GM21786 (cell line): ENCODE results near the gene CENPT.
"Not testable (repeated sequence)": the region's sequence is repeated elsewhere in the genome, so short reads cannot be mapped to it uniquely, and the experiment has no call there.

Source experiments
- ATAC-seq: cut with Tn5 transposase; IDR thresholded peaks from one replicate; pipeline ENCODE4 v1.9.1; 2021; ENCODE audit not compliant: unreplicated experiment

Gene CENPT

GRCh38 chr16:67848118-67848517 lies 625 bp upstream of the CENPT start:
- ATAC-seq, result no peak

- ATAC-seq, result peak; percentile 59
Observed at GRCh38 chr16:67846320-67847063, 1.0 kb downstream of the CENPT start, which contains the start of gene NUTF2. NUTF2 (plus strand) TSS chr16:67846933; CDS start chr16:67865131, 18,198 bp downstream.

GRCh38 chr16:67846063-67846319 lies 1.5 kb downstream of the CENPT start:
- ATAC-seq, result no peak

- ATAC-seq, result no peak
Observed at GRCh38 chr16:67845291-67846062, 2.0 kb downstream of the CENPT start.

- ATAC-seq, result no peak
Observed at GRCh38 chr16:67844497-67844896, 3.0 kb downstream of the CENPT start.

GRCh38 chr16:67843343-67843765 lies 4.1 kb downstream of the CENPT start:
- no peak for ATAC-seq

GRCh38 chr16:67842509-67843342 lies 4.8 kb downstream of the CENPT start:
- peak; percentile 5 for ATAC-seq

GRCh38 chr16:67841816-67842508 lies 5.5 kb downstream of the CENPT start, which contains the start of gene THAP11:
THAP11 (plus strand) TSS chr16:67842320; CDS start chr16:67842555, 235 bp downstream.
- peak; percentile 39 for ATAC-seq

- no peak for ATAC-seq
Observed at GRCh38 chr16:67841198-67841815, 6.2 kb downstream of the CENPT start.

GRCh38 chr16:67837811-67838210 lies 9.7 kb downstream of the CENPT start:
- ATAC-seq, result no peak

GRCh38 chr16:67837190-67837589 lies 10.3 kb downstream of the CENPT start:
- ATAC-seq, result not testable (repeated sequence)

GRCh38 chr16:67834242-67834614 lies 13.3 kb downstream of the CENPT start:
- no peak for ATAC-seq

- ATAC-seq, result peak; percentile 98
Observed at GRCh38 chr16:67833415-67834241, 13.9 kb downstream of the CENPT start.

GRCh38 chr16:67833030-67833414 lies 14.5 kb downstream of the CENPT start:
- no peak for ATAC-seq

- ATAC-seq, result no peak
Observed at GRCh38 chr16:67828651-67829050, 18.8 kb downstream of the CENPT start.

GRCh38 chr16:67825906-67826305 lies 21.6 kb downstream of the CENPT start:
- ATAC-seq, result no peak

- ATAC-seq, result no peak
Observed at GRCh38 chr16:67825119-67825518, 22.4 kb downstream of the CENPT start.

GRCh38 chr16:67822511-67822910 lies 25.0 kb downstream of the CENPT start:
- ATAC-seq, result no peak

GRCh38 chr16:67820608-67821259 lies 26.8 kb downstream of the CENPT start:
- ATAC-seq, result no peak
